ENCODE data around the gene ZNF74. TPM values are rescaled to one million over a fixed set of nuclear protein-coding genes. Genes with fewer than 3 reads are reported as not detected.
"Not testable (repeated sequence)": the region's sequence is repeated elsewhere in the genome, so short reads cannot be mapped to it uniquely, and the experiment has no call there.

The ZNF74 gene
- total and polyA plus RNA-seq, 2 donors (not counting 1 experiment from before 2014, with no cell fraction given) = 11.6 TPM

GRCh38 chr22:20390394-20390907 is 3.5 kb upstream of the ZNF74 start:
- H3K9me3 Mint-ChIP-seq (ENCODE audit: insufficient read depth) = no peaks in the 10 kb centered on the region
- H3K9ac ChIP-seq (ENCODE audit: low read length) = no peak overlapping the region
- H2AFZ ChIP-seq (ENCODE audit: insufficient read depth, low read depth, low read length, poor library complexity, severe bottlenecking) = no peak overlapping the region
- intact Hi-C loops (cut with micrococcal nuclease) = loop anchor here (5.0 kb wide), 1 partner anchor 467 kb away; the partner anchor contains the start of genes PI4KA and SNAP29
- peaks cover 0 to 6% (median 0%) of the 10 kb centered on the region in 3 donors for H3K9me3 ChIP-seq (ENCODE audit: control extremely low read depth in 1 of 3, control insufficient read depth in 2 of 3, insufficient read depth in 1 of 3, low read length in 2 of 3)
- no peak overlapping the region for H3K27ac Mint-ChIP-seq
- no peak for ATAC-seq (ENCODE audit: low read depth)
- no peak for DNase-seq
- TF ChIP-seq CTCF (IDR thresholded peaks at IDR 0.05) = no peak
- peaks cover 13% of the 10 kb centered on the region for H3K4me1 Mint-ChIP-seq
- no peaks in the 10 kb centered on the region for H3K36me3 ChIP-seq (replicated peaks in 1 of 2; ENCODE audit: control extremely low read depth in 1 of 2, control insufficient read depth in 1 of 2, extremely low read depth in 1 of 2, insufficient read depth in 2 of 2, low read length in 1 of 2)
- no peak overlapping the region for H3K4me3 Mint-ChIP-seq
- H3K27ac ChIP-seq (ENCODE audit: low read length in 2 of 2) = no peak overlapping the region
- peaks cover 11% of the 10 kb centered on the region for H3K27me3 Mint-ChIP-seq
- 93% methylated on average over 5 of the region's 5 CpGs for WGBS (ENCODE audit: insufficient coverage)
- ChIA-PET CTCF (no interaction called here), POLR2A (no interaction called here)
- peaks cover 10 to 18% of the 10 kb centered on the region in 2 donors for H3K4me1 ChIP-seq (ENCODE audit: control insufficient read depth in 2 of 2, insufficient read depth in 2 of 2, low read length in 2 of 2)
- H4K20me1 ChIP-seq (ENCODE audit: control insufficient read depth, insufficient read depth, low read length, poor library complexity, severe bottlenecking) = no peaks in the 10 kb centered on the region
- no peak overlapping the region for H3K4me2 ChIP-seq (replicated peaks; ENCODE audit: low read depth, low read length, poor library complexity, severe bottlenecking)
- peaks cover 0 to 4% (median 2%) of the 10 kb centered on the region in 4 experiments for H3K27me3 ChIP-seq (replicated peaks in 1 of 4; ENCODE audit: control extremely low read depth in 1 of 4, control insufficient read depth in 3 of 4, insufficient read depth in 4 of 4, low read length in 3 of 4)
- H3K4me3 ChIP-seq (ENCODE audit: control extremely low read depth in 1 of 5, extremely low read depth in 1 of 5, insufficient read depth in 1 of 5, low read depth in 2 of 5, low read length in 4 of 5) = no peak overlapping the region
- peaks cover 12% of the 10 kb centered on the region for H3K79me2 ChIP-seq (ENCODE audit: control insufficient read depth, insufficient read depth, low read length)

- Histone ChIP-seq H3K9me3 (ENCODE audit: control extremely low read depth in 1 of 3, control insufficient read depth in 2 of 3, insufficient read depth in 1 of 3, low read length in 2 of 3) (peaks cover 0 to 6% (median 0%) of the 10 kb centered on the region in 3 donors), H3K36me3 (replicated peaks in 1 of 2; ENCODE audit: control extremely low read depth in 1 of 2, control insufficient read depth in 1 of 2, extremely low read depth in 1 of 2, insufficient read depth in 2 of 2, low read length in 1 of 2) (no peaks in the 10 kb centered on the region), H3K79me2 (ENCODE audit: control insufficient read depth, insufficient read depth, low read length) (peaks cover 15% of the 10 kb centered on the region), H3K9ac (ENCODE audit: low read length) (no peak overlapping the region), H2AFZ (ENCODE audit: insufficient read depth, low read depth, low read length, poor library complexity, severe bottlenecking) (peak overlapping the region; percentile 32), H4K20me1 (ENCODE audit: control insufficient read depth, insufficient read depth, low read length, poor library complexity, severe bottlenecking) (no peaks in the 10 kb centered on the region), H3K27me3 (replicated peaks in 1 of 4; ENCODE audit: control extremely low read depth in 1 of 4, control insufficient read depth in 3 of 4, insufficient read depth in 4 of 4, low read length in 3 of 4) (peaks cover 0 to 4% (median 0%) of the 10 kb centered on the region in 4 experiments), H3K4me3 (ENCODE audit: control extremely low read depth in 1 of 5, extremely low read depth in 1 of 5, insufficient read depth in 1 of 5, low read depth in 2 of 5, low read length in 4 of 5) (no peak overlapping the region), H3K4me1 (ENCODE audit: control insufficient read depth in 2 of 2, insufficient read depth in 2 of 2, low read length in 2 of 2) (peaks cover 10 to 19% of the 10 kb centered on the region in 2 donors), H3K27ac (ENCODE audit: low read length in 2 of 2) (no peak overlapping the region), H3K4me2 (replicated peaks; ENCODE audit: low read depth, low read length, poor library complexity, severe bottlenecking) (no peak overlapping the region)
- no peaks in the 10 kb centered on the region for H3K9me3 Mint-ChIP-seq (ENCODE audit: insufficient read depth)
- H3K4me3 Mint-ChIP-seq = peak overlapping the region; percentile 10
- WGBS (ENCODE audit: insufficient coverage) = 93% methylated on average over 4 of the region's 4 CpGs
- intact Hi-C loops (cut with micrococcal nuclease) = loop anchor here (5.0 kb wide), 1 partner anchor 466 kb away; the partner anchor contains the start of genes PI4KA and SNAP29
- peaks cover 7% of the 10 kb centered on the region for H3K27me3 Mint-ChIP-seq
- peak overlapping the region; percentile 41 for H3K27ac Mint-ChIP-seq
- POLR2A ChIA-PET = no interaction called here
- H3K4me1 Mint-ChIP-seq = peaks cover 21% of the 10 kb centered on the region
- DNase-seq = no peak
- ATAC-seq (ENCODE audit: low read depth) = no peak
- CTCF ChIA-PET = no interaction called here
- TF ChIP-seq CTCF (IDR thresholded peaks at IDR 0.05) (no peak), EZH2 (IDR thresholded peaks at IDR 0.05; ENCODE audit: borderline replicate concordance, insufficient read depth, low read depth, low read length, poor library complexity, severe bottlenecking) (no peak)
Observed at GRCh38 chr22:20391222-20391621, 2.7 kb upstream of the ZNF74 start.

- H3K4me3 Mint-ChIP-seq = peak overlapping the region; percentile 97
- CTCF ChIA-PET = not testable (repeated sequence)
- intact Hi-C loops (cut with micrococcal nuclease) = loop anchor here (5.0 kb wide), 1 partner anchor 465 kb away; the partner anchor contains the start of genes PI4KA and SNAP29
Observed at GRCh38 chr22:20392365-20392881, 1.5 kb upstream of the ZNF74 start.

More at GRCh38 chr22:20392365-20392881, 1.5 kb upstream of the ZNF74 start:
- H3K4me1 ChIP-seq (ENCODE audit: control insufficient read depth in 2 of 2, insufficient read depth in 2 of 2, low read length in 2 of 2) = peaks cover 10 to 19% of the 10 kb centered on the region in 2 donors
- H3K27me3 Mint-ChIP-seq; ATAC-seq (ENCODE audit: low read depth); H3K9ac ChIP-seq (ENCODE audit: low read length); H3K9me3 Mint-ChIP-seq (ENCODE audit: insufficient read depth); H4K20me1 ChIP-seq (ENCODE audit: control insufficient read depth, insufficient read depth, low read length, poor library complexity, severe bottlenecking); POLR2A ChIA-PET; H3K27ac ChIP-seq (ENCODE audit: low read length in 2 of 2); H3K9me3 ChIP-seq (ENCODE audit: control extremely low read depth in 1 of 3, control insufficient read depth in 2 of 3, insufficient read depth in 1 of 3, low read length in 2 of 3); H3K27me3 ChIP-seq (replicated peaks in 1 of 4; ENCODE audit: control extremely low read depth in 1 of 4, control insufficient read depth in 3 of 4, insufficient read depth in 4 of 4, low read length in 3 of 4); H2AFZ ChIP-seq (ENCODE audit: insufficient read depth, low read depth, low read length, poor library complexity, severe bottlenecking); DNase-seq; H3K36me3 ChIP-seq (replicated peaks in 1 of 2; ENCODE audit: control extremely low read depth in 1 of 2, control insufficient read depth in 1 of 2, extremely low read depth in 1 of 2, insufficient read depth in 2 of 2, low read length in 1 of 2); H3K4me3 ChIP-seq (ENCODE audit: control extremely low read depth in 1 of 5, extremely low read depth in 1 of 5, insufficient read depth in 1 of 5, low read depth in 2 of 5, low read length in 4 of 5); H3K4me2 ChIP-seq (replicated peaks; ENCODE audit: low read depth, low read length, poor library complexity, severe bottlenecking); H3K27ac Mint-ChIP-seq: not testable (repeated sequence)
- WGBS (ENCODE audit: insufficient coverage) = 99% methylated on average over 52 of the region's 53 CpGs
- peaks cover 28% of the 10 kb centered on the region for H3K4me1 Mint-ChIP-seq
- H3K79me2 ChIP-seq (ENCODE audit: control insufficient read depth, insufficient read depth, low read length) = peaks cover 15% of the 10 kb centered on the region

All from B cell (primary cell).